ENCODE results near the gene TOM1. TPM values are rescaled to one million over a fixed set of nuclear protein-coding genes. Genes with fewer than 3 reads are reported as not detected.

Gene TOM1
- total RNA-seq (2022; extraction: Qiagen RNA extraction), result 11.5 to 14.0 TPM (median 12.5 TPM) in 5 replicates

DNA sequence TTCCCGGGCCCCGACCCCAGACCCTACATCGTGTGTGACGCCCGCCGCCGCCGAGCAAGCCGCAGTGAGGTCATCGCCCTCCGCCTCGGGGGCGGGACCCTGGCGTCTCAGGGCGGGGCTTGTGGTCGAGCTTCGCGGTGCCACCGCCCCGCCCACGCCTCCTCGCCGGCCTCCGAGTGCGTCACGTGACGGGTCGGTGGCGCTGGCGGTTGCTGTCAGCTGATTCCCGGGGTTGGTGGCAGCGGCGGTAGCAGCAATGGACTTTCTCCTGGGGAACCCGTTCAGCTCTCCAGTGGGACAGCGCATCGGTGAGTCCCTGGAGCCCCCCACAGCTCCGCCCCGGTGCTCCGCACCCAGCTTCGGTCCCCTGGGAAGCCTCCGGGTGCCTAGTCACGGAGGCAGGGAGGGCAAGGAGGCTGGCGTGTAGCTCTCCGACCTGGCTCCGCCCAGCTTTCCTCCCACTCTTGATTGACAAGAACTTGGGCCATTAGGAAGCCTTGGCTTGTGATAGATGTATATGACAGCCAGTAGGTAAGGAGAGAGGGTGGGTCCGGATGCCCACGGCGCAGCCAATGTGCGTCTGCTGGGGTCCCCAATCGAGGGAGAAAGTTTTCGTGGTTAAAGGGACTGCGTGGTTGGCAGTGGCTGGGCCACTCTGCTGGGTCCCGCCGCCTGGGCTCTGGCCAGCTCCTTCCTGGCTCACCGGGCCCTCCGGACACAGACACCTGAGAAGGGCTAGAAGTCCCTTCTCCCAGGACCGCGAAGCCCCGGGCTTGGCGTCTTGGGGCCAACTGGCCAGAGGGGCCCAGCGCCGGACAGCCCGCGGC, at the start of gene TOM1:
Gene TOM1 (plus strand): TSS at position 222 of the 827 bp plus-strand sequence. CDS start 35 bp downstream, at position 257.

DNA sequence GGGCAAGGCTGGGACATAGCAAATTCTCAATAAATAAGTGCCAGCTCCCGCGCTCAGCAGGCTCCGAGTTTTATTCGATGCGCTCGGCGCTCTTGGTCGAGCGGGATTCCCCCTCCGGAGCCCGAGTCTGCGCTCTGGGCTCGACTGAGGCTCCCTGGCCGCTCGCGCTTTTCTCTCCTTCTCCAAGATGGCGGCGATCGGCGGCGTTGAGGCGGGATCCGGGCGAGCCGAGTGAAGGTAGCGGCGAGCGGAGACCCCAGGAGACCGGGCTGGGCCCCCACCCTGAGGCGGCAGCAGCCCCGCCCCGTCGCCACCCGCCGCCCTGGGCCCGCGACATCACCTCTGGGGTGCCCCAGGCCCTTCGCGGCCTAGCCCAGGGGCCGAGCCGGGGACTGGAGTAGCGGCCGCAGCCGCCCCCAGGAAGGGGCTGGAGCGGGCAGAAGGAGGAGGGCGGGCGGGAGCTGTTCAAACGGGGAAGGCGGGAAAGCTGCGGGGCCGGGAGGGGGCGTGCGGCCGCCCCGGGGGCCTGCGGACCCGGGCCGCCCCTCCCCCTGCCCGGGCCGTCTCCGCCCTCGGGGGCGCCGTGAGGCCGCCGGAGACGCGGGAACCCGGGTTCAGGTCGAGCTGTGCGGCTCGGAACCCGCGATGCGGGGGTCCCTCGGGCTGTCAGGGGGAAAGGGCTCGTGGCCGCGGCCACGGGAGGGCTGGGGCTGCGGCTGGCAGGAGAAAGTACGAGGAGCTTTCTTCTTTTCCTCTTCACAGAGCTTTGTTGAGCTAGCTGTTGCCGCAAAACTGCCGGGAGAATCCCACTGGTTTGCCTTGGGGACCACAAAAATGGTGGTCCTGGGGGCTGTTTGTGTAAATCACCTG, 42.1 kb upstream of the TOM1 start, which contains the start of gene HMGXB4:
Gene HMGXB4 (plus strand): TSS at position 173 of the 870 bp plus-strand sequence. CDS start 4,898 bp downstream, outside the sequence.

DNA sequence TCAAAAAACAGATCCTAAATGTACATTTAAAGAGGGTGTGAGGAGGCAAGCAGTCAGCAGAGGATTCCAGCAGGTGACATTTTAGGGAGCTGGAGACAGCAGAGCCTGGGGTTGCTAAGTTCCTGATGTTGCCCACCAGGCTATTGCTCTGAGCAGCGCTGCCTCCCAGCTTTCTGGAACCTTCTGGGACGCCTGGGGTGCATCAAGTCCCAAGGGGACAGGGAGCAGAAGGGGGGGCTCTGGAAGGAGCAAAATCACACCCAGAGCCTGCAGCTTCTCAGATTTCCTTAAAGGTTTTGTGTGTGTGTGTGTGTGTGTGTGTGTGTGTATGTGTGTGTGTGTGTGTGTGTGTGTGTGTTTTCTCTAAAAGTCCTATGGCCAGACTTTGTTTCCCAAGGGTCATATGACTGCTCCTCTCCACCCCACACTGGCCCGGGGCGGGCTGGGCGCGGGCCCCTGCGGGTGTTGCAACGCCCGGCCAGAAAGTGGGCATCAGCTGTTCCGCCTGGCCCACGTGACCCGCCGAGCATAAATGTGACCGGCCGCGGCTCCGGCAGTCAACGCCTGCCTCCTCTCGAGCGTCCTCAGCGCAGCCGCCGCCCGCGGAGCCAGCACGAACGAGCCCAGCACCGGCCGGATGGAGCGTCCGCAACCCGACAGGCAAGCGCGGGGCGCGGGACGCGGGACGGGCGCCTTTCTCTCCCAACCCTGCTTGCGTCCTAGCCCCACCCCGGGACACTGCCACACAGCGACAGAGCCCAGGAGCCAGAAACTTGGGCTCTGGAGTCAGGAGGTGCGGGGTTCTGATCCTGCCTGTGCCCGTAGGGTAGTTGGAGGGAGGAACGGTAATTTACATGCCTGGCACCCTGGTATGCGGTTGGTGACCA, 81.1 kb downstream of the TOM1 start, which contains the start of gene HMOX1:
Gene HMOX1 (plus strand): TSS at position 560 of the 887 bp plus-strand sequence. CDS start 78 bp downstream, at position 638.

Other genes with a start within 250 kb of the TOM1 start
- gene ISX, start 233.7 kb upstream of the TOM1 start, total RNA-seq (2022; extraction: Qiagen RNA extraction), result not detected in 5 replicates
- gene HMGXB4, start 42.4 kb upstream of the TOM1 start, total RNA-seq (2022; extraction: Qiagen RNA extraction), result 8.8 to 16.9 TPM (median 10.2 TPM) in 5 replicates
- 324 to 482 TPM (median 344 TPM) in 5 replicates for gene HMOX1, start 81.2 kb downstream of the TOM1 start, total RNA-seq (2022; extraction: Qiagen RNA extraction)
- gene MCM5, start 100.2 kb downstream of the TOM1 start, total RNA-seq (2022; extraction: Qiagen RNA extraction), result 62.2 to 95.3 TPM (median 79.5 TPM) in 5 replicates
- gene RASD2, start 240.9 kb downstream of the TOM1 start, total RNA-seq (2022; extraction: Qiagen RNA extraction), result 0.65 to 0.80 TPM (median 0.67 TPM) in 5 replicates

Measured in A549 treated with AZD2906 at 1 μM for 4 hours (cell line).